Activated CD4-positive, alpha-beta T cell treated with anti-CD3 and anti-CD28 coated beads for 36 hours (primary cell): ENCODE data around the gene IRF2. TPM values are rescaled to one million over a fixed set of nuclear protein-coding genes. Genes with fewer than 3 reads are reported as not detected.

Source experiments
- ATAC-seq: fragments of 200-7000 bp; cut with Tn5 transposase; one replicate; pipeline ENCODE4 v1.10.0; 2021; ENCODE audit warnings: mild to moderate bottlenecking, moderate library complexity
- CTCF ChIA-PET: fragments of 350-600 bp; sonication (Branson Sonifier 250); formaldehyde crosslinking; loops from one replicate; lab custom pipeline; 2021; ENCODE audit warnings: antibody characterized with exemption; lab: Charles Lee
- POLR2A ChIA-PET: fragments of 350-600 bp; sonication (Branson Sonifier 250); formaldehyde crosslinking; loops from one replicate; lab custom pipeline; 2021; ENCODE audit warnings: antibody characterized with exemption, inconsistent platforms; lab: Charles Lee
- DNase-seq: peaks from one replicate; pipeline ENCODE4 v3.0.0-alpha.2; 2020
- H3K27ac Mint-ChIP-seq: one replicate; pipeline ENCODE4 v1.8.0; 2021; ENCODE audit warnings: mixed read lengths
- H3K27me3 Mint-ChIP-seq: one replicate; pipeline ENCODE4 v1.8.0; 2021; ENCODE audit warnings: mixed read lengths
- H3K36me3 Mint-ChIP-seq: one replicate; pipeline ENCODE4 v1.8.0; 2021; ENCODE audit warnings: low read depth, mixed read lengths
- H3K4me1 Mint-ChIP-seq: one replicate; pipeline ENCODE4 v1.8.0; 2021; ENCODE audit warnings: mixed read lengths
- H3K4me3 Mint-ChIP-seq: one replicate; pipeline ENCODE4 v1.8.0; 2021; ENCODE audit warnings: mild to moderate bottlenecking, moderate library complexity, mixed read lengths
- H3K9me3 Mint-ChIP-seq: one replicate; pipeline ENCODE4 v1.8.0; 2021; ENCODE audit warnings: low read depth, mixed read lengths
- intact Hi-C, 2 experiments: fragments of 100-400 bp; cut with DNase I in 1 of 2; cut with micrococcal nuclease in 1 of 2; formaldehyde crosslinking; loops; one replicate each; pipeline versions ENCODE4 v1.14.2 to v1.15.1; 2022 to 2024; cut with DNase I, micrococcal nuclease
- total RNA-seq, 2 experiments: library from RNA; stranded (reverse); gene quantifications; one replicate each; pipeline ENCODE4 v1.2.3, GENCODE V29; 2021

Gene IRF2
- total RNA-seq, 2 experiments from 2014 or later, result 50.1 to 68.9 TPM

DNA sequence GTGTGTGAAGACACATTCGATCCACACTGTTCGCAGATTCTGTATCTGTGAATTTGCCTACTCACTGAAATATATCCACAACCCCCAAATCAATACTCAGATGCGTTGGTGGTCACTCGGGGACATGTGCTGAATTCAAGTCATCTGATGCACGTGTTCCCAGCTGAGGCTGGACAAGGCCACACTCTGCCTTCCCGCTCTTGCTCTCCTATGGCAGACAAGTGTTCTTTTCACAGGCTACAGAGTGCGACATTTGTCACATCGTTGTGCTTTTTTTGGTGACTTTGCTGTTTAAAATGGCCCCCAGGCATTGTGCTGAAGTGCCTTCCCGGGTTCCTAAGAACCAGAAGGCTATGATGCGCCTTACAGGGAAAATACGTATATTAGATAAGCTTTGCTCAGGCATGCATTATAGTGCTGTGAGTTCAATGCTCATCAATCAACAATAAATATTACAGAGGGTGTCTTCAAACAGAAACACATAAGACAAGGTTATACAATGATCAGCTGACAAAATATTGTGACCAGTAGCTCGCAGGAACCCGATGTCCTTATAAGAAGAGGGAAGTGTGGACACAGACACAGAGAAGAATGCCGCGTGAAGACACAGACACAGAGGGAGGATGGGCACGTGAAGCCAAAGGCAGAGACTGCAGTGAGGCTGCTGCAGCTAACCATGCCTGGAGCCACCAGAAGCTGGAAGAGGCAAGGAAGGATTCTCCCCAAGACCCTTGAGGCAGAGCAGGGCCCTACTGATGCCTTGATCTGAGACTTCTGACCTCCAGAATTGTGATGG is 42.0 kb downstream of the IRF2 start:
- POLR2A ChIA-PET, result no interaction called here
- CTCF ChIA-PET, result interaction anchor here (0.6 to 0.9 kb wide), 3 partner anchors 10 to 575 kb away, joined by 3 read pairs; no protein-coding TSS in a partner anchor
- no peak overlapping the region for H3K27ac Mint-ChIP-seq
- peaks cover 20% of the 10 kb centered on the region for H3K36me3 Mint-ChIP-seq
- no peaks in the 10 kb centered on the region for H3K9me3 Mint-ChIP-seq
- intact Hi-C loops, result no loop called here
- H3K4me3 Mint-ChIP-seq, result no peak overlapping the region
- peaks cover 36% of the 10 kb centered on the region for H3K4me1 Mint-ChIP-seq
- ATAC-seq (no peak), DNase-seq (no peak)
- H3K27me3 Mint-ChIP-seq, result no peaks in the 10 kb centered on the region

DNA sequence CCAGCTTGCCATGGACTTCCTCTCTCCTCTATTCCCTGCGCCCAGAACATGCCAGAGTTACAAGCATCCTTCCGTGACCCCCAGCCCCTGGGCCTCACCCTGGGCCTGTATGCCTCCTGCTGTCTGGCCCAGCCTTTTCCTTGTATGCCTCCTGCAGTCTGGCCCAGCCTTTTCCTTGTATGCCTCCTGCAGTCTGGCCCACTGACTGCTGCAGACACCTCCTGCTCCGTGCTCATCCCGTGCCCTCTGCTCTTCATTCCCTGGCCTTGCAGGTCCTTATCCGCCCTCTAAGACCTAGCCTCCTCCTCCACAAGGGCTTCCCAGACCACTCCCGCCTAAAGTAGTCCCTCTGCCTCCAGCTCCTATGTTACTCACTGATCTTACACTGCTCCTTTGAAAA is 44.2 kb downstream of the IRF2 start:
- intact Hi-C loops, result no loop called here
- no peaks in the 10 kb centered on the region for H3K27me3 Mint-ChIP-seq
- ATAC-seq (no peak), DNase-seq (no peak)
- peak overlapping the region; percentile 24 for H3K27ac Mint-ChIP-seq
- H3K4me3 Mint-ChIP-seq, result no peak overlapping the region
- H3K9me3 Mint-ChIP-seq, result no peaks in the 10 kb centered on the region
- peaks cover 31% of the 10 kb centered on the region for H3K36me3 Mint-ChIP-seq
- CTCF ChIA-PET, result interaction anchor here (0.5 kb wide), 1 partner anchor 144 kb away, joined by 3 read pairs; no protein-coding TSS in a partner anchor
- POLR2A ChIA-PET, result interaction anchor here (0.6 kb wide), 1 partner anchor 206 kb away, joined by 5 read pairs; no protein-coding TSS in a partner anchor
- H3K4me1 Mint-ChIP-seq, result peaks cover 40% of the 10 kb centered on the region

DNA sequence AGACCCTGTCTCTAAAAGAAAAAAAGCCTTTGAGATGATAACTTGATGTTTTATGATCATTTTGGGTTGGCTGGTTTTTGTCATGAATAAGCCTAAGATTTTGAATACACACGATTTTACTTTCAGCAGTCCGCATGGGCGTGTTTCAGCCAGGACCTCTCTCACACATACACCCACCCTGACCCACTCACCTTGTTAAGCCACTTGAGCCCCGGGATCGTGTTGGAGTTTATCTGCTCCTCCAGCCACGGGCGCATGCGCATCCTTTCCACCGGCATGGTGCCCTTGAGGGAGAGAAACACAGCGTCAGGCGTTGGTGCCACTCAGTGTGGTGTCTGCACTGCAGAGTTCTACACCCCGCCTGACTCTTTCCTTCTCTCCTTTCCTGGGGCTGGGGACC is 45.6 kb downstream of the IRF2 start:
- Mint-ChIP-seq H3K9me3 (no peaks in the 10 kb centered on the region), H3K27ac (no peak overlapping the region), H3K36me3 (peaks cover 42% of the 10 kb centered on the region), H3K27me3 (no peaks in the 10 kb centered on the region), H3K4me1 (peaks cover 38% of the 10 kb centered on the region), H3K4me3 (no peak overlapping the region)
- ATAC-seq (no peak), DNase-seq (no peak)
- ChIA-PET CTCF (interaction anchor here (0.5 to 1.5 kb wide), 3 partner anchors 10 to 165 kb away, joined by 3 to 4 read pairs (median 4); no protein-coding TSS in a partner anchor), POLR2A (no interaction called here)
- intact Hi-C loops, result no loop called here

DNA sequence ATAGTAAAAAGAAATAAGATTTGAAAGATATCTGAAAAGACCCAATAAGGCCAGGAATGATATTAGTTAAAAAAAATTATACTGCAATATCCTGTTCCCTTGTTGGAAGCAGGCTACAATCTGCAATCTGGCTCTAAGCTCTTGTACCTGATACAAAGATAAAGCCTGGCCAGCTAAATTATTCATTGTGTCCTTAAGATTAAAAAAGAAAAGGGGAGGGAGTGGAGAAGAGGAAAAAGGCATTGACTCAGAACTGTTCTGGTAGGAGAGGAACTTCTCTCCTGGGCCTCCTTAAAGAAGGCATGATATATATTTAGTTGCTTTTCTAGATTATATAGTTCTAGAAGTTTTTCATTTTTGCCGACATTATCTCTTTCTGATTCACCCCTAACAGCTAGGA is 46.7 kb downstream of the IRF2 start:
- POLR2A ChIA-PET, result no interaction called here
- H3K4me1 Mint-ChIP-seq, result peaks cover 39% of the 10 kb centered on the region
- CTCF ChIA-PET, result interaction anchor here (0.6 to 1.6 kb wide), 5 partner anchors 10 to 170 kb away, joined by 3 to 4 read pairs (median 3); no protein-coding TSS in a partner anchor

DNA sequence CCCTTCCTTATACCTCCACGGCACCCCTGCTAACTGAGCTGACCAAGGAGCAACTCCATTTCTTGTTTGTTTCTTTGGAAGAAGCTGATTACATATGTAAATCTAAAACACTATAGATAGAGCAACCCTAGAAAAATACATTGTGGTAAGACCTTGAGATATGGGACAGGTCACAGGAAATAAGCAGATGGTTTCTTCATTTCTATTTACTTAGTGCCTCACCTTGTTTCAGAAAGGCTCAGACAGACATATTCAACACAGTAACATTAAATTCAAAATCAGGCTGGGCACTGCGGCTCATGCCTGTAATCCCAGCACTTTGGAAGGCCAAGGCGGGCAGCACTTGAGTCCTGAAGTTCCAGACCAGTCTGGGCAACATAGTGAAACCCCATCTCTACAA is 47.3 kb downstream of the IRF2 start:
- Mint-ChIP-seq H3K27me3 (no peaks in the 10 kb centered on the region), H3K4me3 (no peak overlapping the region), H3K9me3 (peaks cover 3% of the 10 kb centered on the region), H3K4me1 (peaks cover 45% of the 10 kb centered on the region), H3K27ac (peak overlapping the region; percentile 48), H3K36me3 (peaks cover 56% of the 10 kb centered on the region)
- no peak for ATAC-seq
- no peak for DNase-seq
- intact Hi-C loops, result no loop called here
- ChIA-PET CTCF (interaction anchor here (0.6 to 1.6 kb wide), 3 partner anchors 125 to 169 kb away, joined by 3 to 4 read pairs (median 3); no protein-coding TSS in a partner anchor), POLR2A (interaction anchor here (0.6 kb wide), 1 partner anchor 146 kb away, joined by 3 read pairs; no protein-coding TSS in a partner anchor)

More for the DNA sequence above, 46.7 kb downstream of the IRF2 start:
- Mint-ChIP-seq H3K36me3 (peaks cover 50% of the 10 kb centered on the region), H3K9me3 (no peaks in the 10 kb centered on the region), H3K27ac (peak overlapping the region; percentile 58), H3K27me3 (no peaks in the 10 kb centered on the region), H3K4me3 (no peak overlapping the region)
- intact Hi-C loops, result no loop called here
- no peak for ATAC-seq
- no peak for DNase-seq

DNA sequence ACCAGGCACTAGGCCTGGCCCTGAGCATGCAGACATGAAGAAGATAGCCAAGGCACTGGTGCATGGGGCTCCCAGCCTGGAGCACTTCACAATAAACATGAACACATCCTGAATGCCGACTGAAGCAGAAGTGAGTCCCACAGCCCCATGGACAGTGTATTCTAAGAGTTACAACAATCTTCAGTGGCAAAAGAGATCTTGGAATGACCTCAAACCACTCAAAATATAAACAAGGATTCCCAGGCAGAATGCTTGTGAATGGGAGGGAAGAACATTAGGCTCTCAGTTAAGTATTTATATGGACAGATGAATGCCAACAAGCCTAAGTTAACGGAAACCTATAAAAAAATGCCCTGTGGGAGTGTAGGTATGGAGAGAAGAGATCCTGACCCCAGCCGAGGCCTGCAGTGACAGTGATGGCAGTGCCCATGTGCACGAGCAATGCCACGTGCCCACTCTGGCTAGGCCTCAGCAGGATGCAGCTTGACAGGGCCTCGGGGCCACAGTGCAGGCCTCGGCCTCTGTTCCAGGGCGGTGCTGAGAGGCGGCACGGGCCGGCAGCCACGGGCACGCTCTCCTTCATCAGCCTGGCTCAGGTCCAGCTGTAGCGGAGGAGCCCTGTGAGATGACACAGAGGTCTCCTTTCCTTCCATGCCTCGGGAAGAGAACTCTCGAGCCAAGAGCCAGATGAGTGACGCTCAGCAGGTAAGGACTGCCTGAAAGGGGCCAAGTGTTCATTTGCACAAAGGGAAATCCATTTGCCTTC is 49.2 kb downstream of the IRF2 start:
- POLR2A ChIA-PET, result no interaction called here
- no peak overlapping the region for H3K4me3 Mint-ChIP-seq

DNA sequence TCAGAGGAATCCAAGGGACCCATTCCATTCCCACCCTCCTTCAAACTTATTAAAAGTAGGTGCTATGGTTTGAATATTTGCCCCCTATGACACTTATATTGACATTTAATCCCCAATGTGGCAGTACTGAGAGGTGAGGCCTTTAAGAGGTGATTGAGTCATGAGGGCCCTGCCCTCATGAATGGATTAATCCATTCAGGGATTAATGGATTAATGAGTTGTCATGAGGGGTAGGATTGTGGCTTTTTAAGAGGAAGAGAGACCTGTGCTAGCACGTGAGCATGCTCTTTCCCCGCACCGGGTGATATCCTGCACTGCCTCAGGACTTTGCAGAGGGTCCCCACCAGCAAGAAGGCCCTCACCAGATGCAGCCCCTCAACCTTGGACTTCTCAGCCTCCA is 50.1 kb downstream of the IRF2 start:
- CTCF ChIA-PET, result interaction anchor here (0.6 kb wide), 1 partner anchor 35 kb away, joined by 3 read pairs; no protein-coding TSS in a partner anchor
- Mint-ChIP-seq H3K27me3 (no peaks in the 10 kb centered on the region), H3K36me3 (peaks cover 63% of the 10 kb centered on the region), H3K4me1 (peaks cover 55% of the 10 kb centered on the region), H3K27ac (no peak overlapping the region), H3K9me3 (peaks cover 3% of the 10 kb centered on the region), H3K4me3 (no peak overlapping the region)
- DNase-seq (no peak), ATAC-seq (no peak)
- intact Hi-C loops, result loop anchor here in 1 of 2 experiments (5.0 kb wide), 1 partner anchor 33 kb away; no protein-coding TSS in a partner anchor
- POLR2A ChIA-PET, result no interaction called here

More for the DNA sequence above, 49.2 kb downstream of the IRF2 start:
- intact Hi-C loops, result loop anchor here in 1 of 2 experiments (5.0 kb wide), 1 partner anchor 32 kb away; no protein-coding TSS in a partner anchor
- peaks cover 3% of the 10 kb centered on the region for H3K9me3 Mint-ChIP-seq
- peaks cover 54% of the 10 kb centered on the region for H3K4me1 Mint-ChIP-seq
- DNase-seq, result no peak
- peaks cover 63% of the 10 kb centered on the region for H3K36me3 Mint-ChIP-seq
- no peak overlapping the region for H3K27ac Mint-ChIP-seq
- CTCF ChIA-PET, result no interaction called here
- no peaks in the 10 kb centered on the region for H3K27me3 Mint-ChIP-seq
- no peak for ATAC-seq

DNA sequence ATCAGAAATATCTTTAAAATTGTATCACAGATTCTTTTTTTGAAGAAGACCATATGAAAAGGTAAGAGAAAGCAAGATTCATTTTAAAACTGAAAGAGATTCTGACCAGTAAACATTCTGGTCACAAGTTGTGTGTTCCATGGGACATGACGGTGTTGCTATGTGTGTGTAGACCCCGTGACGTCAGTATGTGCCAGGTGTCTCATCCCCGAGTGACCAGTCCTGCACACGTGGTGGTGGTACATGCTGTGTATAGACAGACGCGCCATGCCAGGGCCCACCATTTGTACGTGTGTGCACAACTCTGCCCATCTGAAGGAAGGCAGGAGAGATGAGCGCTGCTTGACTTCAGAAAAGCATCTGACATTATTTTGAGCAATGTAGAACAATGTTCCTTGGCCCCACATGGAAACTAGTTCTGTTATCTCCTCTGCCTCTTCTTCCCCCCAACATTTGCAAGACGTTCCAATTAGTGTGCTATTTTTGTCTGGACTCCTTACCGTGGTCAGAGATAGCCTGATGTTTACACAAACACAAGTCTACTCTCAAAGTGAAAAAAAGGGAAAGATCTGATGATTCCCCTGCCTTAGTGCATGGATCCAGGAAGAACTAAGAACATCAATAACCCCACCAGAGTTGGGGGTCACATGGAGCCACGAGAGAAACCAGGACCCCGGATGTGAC is 51.2 kb downstream of the IRF2 start:
- ChIA-PET CTCF (interaction anchor here (1.2 kb wide), 1 partner anchor 18 kb away, joined by 5 read pairs; no protein-coding TSS in a partner anchor), POLR2A (no interaction called here)
- ATAC-seq, result no peak
- Mint-ChIP-seq H3K27me3 (no peaks in the 10 kb centered on the region), H3K27ac (no peak overlapping the region), H3K36me3 (peaks cover 69% of the 10 kb centered on the region), H3K4me3 (no peak overlapping the region), H3K9me3 (peaks cover 3% of the 10 kb centered on the region), H3K4me1 (peaks cover 66% of the 10 kb centered on the region)
- no peak for DNase-seq
- intact Hi-C loops, result loop anchor here in 1 of 2 experiments (5.0 kb wide), 1 partner anchor 34 kb away; no protein-coding TSS in a partner anchor

DNA sequence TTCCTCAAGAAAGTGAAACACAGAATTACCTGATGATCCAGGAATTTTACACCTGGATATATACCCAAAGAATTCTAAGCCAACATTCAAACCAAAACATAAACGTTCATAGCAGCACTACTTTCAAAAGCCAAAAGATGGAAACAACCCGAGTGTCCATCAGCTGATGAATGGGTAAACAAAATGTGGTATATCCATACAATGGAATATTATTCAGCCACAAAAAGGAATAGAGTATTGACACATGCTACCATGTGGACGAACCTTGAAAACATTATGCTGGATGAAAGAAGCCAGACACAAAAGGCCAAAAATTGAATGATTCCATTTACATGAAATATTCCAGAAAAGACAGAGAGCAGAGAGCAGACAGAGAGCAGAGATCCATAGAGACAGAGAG is 52.0 kb downstream of the IRF2 start:
- Mint-ChIP-seq H3K4me1 (peaks cover 67% of the 10 kb centered on the region), H3K27ac (peak overlapping the region; percentile 65), H3K36me3 (peaks cover 68% of the 10 kb centered on the region), H3K4me3 (no peak overlapping the region), H3K27me3 (no peaks in the 10 kb centered on the region), H3K9me3 (peaks cover 3% of the 10 kb centered on the region)
- ChIA-PET CTCF (interaction anchor here (1.2 kb wide), 1 partner anchor 19 kb away, joined by 5 read pairs; no protein-coding TSS in a partner anchor), POLR2A (no interaction called here)
- ATAC-seq, result no peak
- DNase-seq, result no peak
- intact Hi-C loops, result loop anchor here in 1 of 2 experiments (5.0 kb wide), 1 partner anchor 35 kb away; no protein-coding TSS in a partner anchor

DNA sequence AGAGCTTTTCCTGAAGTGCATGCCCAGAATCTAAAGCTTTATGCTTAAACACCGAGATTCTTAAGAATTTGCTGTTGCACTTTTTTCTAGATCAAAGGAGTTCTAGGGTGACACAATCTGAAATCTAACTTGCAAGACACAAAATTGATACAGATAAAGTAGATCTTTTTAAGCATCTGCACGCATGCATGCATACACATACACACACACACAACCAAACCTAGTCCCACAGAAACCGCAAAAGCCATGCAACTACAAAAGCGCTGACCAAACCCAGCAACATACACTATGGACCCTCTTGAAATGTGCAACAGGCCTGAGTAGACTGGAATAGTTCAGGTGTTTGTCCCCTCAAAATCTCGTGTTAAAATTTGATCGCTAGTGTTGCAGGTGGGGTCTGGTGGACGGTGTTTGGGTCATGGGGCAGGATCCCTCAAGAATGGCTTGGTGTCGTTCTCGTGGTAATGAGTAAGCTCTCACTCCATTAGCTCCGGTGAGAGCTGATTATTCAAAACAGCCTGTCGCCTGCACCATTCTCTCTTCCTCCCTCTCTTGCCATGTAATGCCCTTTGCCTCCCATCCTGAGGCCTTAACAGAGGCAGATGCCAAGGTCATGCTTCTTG is 52.7 kb downstream of the IRF2 start:
- Mint-ChIP-seq H3K27ac (peak overlapping the region; percentile 88), H3K27me3 (no peaks in the 10 kb centered on the region), H3K4me1 (peaks cover 64% of the 10 kb centered on the region), H3K9me3 (peaks cover 3% of the 10 kb centered on the region), H3K36me3 (peaks cover 65% of the 10 kb centered on the region), H3K4me3 (peak overlapping the region; percentile 55)
- DNase-seq (peak; percentile 39), ATAC-seq (no peak)
- ChIA-PET POLR2A (interaction anchor here (1.0 to 1.8 kb wide), 3 partner anchors 53 to 313 kb away, joined by 3 to 7 read pairs (median 4); partner anchors contain the start of genes CENPU and IRF2), CTCF (interaction anchor here (0.7 to 2.0 kb wide), 4 partner anchors 19 to 177 kb away, joined by 3 to 7 read pairs (median 6); no protein-coding TSS in a partner anchor)
- intact Hi-C loops, result loop anchor here (1.0 to 5.0 kb wide), 5 partner anchors 36 to 227 kb away; partner anchors contain the start of genes CASP3 (in 1 of the 2) and PRIMPOL (in 1 of the 2)
